Vagina (tissue), 2 donors: Measurements from ENCODE around the gene RPTOR. TPM values are rescaled to one million over a fixed set of nuclear protein-coding genes. Genes with fewer than 3 reads are reported as not detected.

Experiments
- DNase-seq, 2 donors: peaks; one replicate each; pipeline ENCODE4 v3.0.0-alpha.2; 2017; ENCODE audit errors: extremely low spot score in 2 of 2
- H3K27ac ChIP-seq: fragments of 200-600 bp; sonication (generic); one replicate; pipeline ENCODE4 v1.5.1; 2019
- H3K27me3 ChIP-seq: fragments of 200-600 bp; sonication (generic); one replicate; pipeline ENCODE4 v1.5.1; 2019
- H3K36me3 ChIP-seq, 2 donors: fragments of 200-600 bp; sonication (generic); one replicate each; pipeline ENCODE4 v1.5.1; 2017 to 2019
- H3K4me1 ChIP-seq: fragments of 200-600 bp; sonication (generic); one replicate; pipeline ENCODE4 v1.5.1; 2019
- H3K4me3 ChIP-seq, 2 donors: fragments of 200-600 bp; sonication (generic); 1 replicate in 1 of 2; 2 replicates in 1 of 2; pipeline ENCODE4 v1.5.1; 2016 to 2019
- H3K9me3 ChIP-seq: fragments of 200-600 bp; sonication (generic); one replicate; pipeline ENCODE4 v1.5.1; 2019
- POLR2A ChIP-seq, 2 donors: fragments of 450-650 bp; IDR thresholded peaks; one replicate each; pipeline ENCODE4 v1.6.1; 2017; ENCODE audit warnings: antibody characterized with exemption in 2 of 2, mild to moderate bottlenecking in 2 of 2, moderate library complexity in 2 of 2
- POLR2AphosphoS5 ChIP-seq, 2 donors: sonication (generic); formaldehyde crosslinking; IDR thresholded peaks; one replicate each; pipeline ENCODE4 v1.9.0; 2017; ENCODE audit warnings: antibody characterized with exemption in 2 of 2, mild to moderate bottlenecking in 2 of 2, low read depth in 1 of 2; ENCODE audit not compliant: insufficient read depth in 1 of 2
- intact Hi-C: fragments of 100-400 bp; cut with DNase I; formaldehyde crosslinking; loops from one replicate; pipeline ENCODE4 v1.15.1; 2023
- total RNA-seq: library from RNA; depleted of rRNA; stranded (reverse); fragments of >200 nt; gene quantifications from one replicate; pipeline ENCODE4 v1.2.3, GENCODE V29; 2016
- TF ChIP-seq, protein P1 (sequence below), 3 experiments: fragments of 450-650 bp in 2 of 3; fragments of 200-600 bp in 1 of 3; sonication (generic) in 1 of 3; IDR thresholded peaks; one replicate each; pipeline ENCODE4 v1.5.1; 2017 to 2019; ENCODE audit warnings: antibody characterized with exemption in 3 of 3, mild to moderate bottlenecking in 2 of 3, moderate library complexity in 2 of 3

The RPTOR gene
- total RNA-seq, 1 donor from 2014 or later: 38.3 TPM

DNA sequence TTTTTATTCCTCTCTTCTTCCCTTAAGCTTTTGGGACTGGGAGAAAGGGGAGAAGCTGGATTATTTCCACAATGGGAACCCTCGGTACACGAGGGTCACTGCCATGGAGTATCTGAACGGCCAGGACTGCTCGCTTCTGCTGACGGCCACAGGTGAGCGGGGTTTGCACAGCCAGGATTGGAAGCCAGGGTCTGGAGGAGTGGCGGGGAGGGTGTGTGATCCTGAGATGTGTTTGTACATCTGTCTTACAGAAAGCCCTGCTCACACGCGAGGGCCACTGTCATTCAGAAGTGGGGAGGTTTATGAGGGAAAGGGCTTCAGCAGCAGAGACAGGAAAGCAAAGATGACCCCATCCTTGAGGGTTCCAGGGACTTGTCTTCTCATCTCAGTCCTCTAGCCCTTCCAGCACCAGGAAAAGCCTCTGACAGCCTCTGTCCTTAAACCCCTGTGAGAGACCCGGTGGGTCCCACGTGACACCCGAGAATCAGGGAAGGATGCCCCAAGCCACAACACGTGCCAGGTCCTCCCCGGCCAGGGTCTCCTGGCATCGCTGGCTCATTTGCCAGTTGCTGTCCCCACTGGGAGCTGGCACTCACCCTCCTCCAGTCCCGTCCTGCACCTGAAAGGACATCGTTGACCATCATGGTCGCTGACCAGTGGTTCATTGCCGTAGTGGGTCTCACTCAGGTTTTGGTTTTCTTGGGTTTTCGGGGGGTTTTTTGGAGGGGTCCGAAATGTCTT is 402.7 kb downstream of the RPTOR start:
- Histone ChIP-seq H3K27me3 (no peaks in the 10 kb centered on the region), H3K27ac (no peak overlapping the region), H3K4me3 (no peak overlapping the region), H3K9me3 (no peaks in the 10 kb centered on the region), H3K4me1 (peaks cover 15% of the 10 kb centered on the region), H3K36me3 (peaks cover 0 to 37% of the 10 kb centered on the region in 2 donors)
- TF ChIP-seq POLR2AphosphoS5 (IDR thresholded peaks at IDR 0.05; ENCODE audit: insufficient read depth in 1 of 2, low read depth in 1 of 2) (no peak), POLR2A (IDR thresholded peaks at IDR 0.05) (no peak)
- TF ChIP-seq, protein P1, sequence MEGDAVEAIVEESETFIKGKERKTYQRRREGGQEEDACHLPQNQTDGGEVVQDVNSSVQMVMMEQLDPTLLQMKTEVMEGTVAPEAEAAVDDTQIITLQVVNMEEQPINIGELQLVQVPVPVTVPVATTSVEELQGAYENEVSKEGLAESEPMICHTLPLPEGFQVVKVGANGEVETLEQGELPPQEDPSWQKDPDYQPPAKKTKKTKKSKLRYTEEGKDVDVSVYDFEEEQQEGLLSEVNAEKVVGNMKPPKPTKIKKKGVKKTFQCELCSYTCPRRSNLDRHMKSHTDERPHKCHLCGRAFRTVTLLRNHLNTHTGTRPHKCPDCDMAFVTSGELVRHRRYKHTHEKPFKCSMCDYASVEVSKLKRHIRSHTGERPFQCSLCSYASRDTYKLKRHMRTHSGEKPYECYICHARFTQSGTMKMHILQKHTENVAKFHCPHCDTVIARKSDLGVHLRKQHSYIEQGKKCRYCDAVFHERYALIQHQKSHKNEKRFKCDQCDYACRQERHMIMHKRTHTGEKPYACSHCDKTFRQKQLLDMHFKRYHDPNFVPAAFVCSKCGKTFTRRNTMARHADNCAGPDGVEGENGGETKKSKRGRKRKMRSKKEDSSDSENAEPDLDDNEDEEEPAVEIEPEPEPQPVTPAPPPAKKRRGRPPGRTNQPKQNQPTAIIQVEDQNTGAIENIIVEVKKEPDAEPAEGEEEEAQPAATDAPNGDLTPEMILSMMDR (IDR thresholded peaks at IDR 0.05): no peak
- DNase-seq: no peak
- intact Hi-C loops: no loop called here

DNA sequence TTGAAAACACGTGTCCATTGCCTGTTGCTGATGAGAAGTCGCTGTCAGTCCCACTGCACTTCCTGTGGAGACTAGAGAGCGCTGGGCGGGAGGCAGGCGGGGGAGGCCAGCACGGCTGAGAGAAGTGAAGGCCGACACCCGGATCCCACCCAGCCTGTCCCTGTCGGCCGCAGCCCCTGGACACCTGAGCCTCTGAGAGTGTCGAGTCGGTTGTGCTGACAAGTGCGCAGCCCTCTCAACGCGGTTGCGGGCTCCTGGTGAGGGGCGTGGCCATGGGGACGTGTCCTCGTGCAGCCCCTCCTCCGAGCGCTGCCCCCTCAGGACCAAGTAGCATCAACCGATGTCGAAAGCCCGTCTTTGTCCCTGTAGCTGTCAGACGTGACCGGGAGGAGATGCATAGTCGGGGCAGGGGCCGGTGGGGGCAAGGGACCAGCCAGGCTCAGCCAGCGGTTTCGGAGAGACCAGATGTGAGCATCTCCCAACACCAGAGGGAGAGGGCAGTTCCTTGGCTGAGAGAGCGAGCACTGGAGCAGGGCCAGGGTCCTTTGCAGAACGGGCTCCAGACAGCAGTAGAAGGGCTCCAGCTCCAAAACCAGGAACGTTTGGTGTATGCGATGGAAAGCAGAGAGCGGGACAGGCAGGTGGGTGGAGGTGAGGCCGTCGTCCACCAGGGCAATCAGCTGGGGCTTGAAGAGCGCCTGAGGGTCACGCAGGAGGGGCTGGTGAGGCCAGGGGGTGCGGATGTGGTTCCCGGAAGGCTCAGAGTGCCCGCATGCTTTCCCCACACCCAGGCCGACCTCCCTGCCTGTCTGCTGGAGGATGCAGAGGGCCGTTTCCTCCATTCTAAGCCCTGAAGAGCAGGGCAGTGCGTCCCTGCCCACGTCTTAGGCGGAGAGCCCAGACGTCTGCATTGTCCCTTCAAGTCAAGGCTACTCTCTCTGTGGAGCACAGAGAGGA is 403.7 kb downstream of the RPTOR start:
- peaks cover 6% of the 10 kb centered on the region for H3K4me1 ChIP-seq
- no peak for DNase-seq
- intact Hi-C loops: no loop called here
- no peaks in the 10 kb centered on the region for H3K9me3 ChIP-seq
- peaks cover 0 to 37% of the 10 kb centered on the region in 2 donors for H3K36me3 ChIP-seq
- no peaks in the 10 kb centered on the region for H3K27me3 ChIP-seq
- H3K27ac ChIP-seq: no peak overlapping the region
- no peak overlapping the region for H3K4me3 ChIP-seq
- TF ChIP-seq POLR2AphosphoS5 (IDR thresholded peaks at IDR 0.05; ENCODE audit: insufficient read depth in 1 of 2, low read depth in 1 of 2) (no peak), POLR2A (IDR thresholded peaks at IDR 0.05) (no peak)
- TF ChIP-seq, protein P1 (IDR thresholded peaks at IDR 0.05): no peak

DNA sequence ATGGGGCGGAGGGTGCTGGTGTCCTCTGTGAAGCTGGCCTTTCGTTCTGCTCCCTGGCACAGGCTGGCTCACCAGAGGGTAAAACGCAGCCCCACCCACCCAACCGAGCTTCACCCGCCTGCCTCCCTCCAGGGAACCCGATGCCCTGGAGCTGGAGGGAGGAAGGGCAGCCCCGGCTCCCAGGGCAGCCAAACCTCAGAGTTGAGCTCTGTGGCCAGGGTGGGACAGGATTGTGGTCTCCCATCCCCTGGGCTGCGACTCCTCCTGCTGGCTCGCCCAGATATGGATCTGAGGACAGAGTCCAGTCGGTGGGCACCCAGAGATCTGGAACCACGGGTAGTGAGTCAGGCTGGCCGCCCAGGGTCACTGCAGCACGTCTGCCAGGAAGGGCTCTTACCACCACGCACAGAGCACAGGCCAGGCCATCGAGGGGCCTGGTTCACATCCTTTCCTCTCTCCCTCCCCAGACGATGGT is 404.4 kb downstream of the RPTOR start:
- intact Hi-C loops: no loop called here
- DNase-seq: no peak
- no peak for TF ChIP-seq POLR2AphosphoS5 (IDR thresholded peaks at IDR 0.05; ENCODE audit: insufficient read depth in 1 of 2, low read depth in 1 of 2)
- TF ChIP-seq POLR2A (IDR thresholded peaks at IDR 0.05): no peak
- TF ChIP-seq, protein P1 (IDR thresholded peaks at IDR 0.05): no peak
- Histone ChIP-seq H3K9me3 (no peaks in the 10 kb centered on the region), H3K4me3 (no peak overlapping the region), H3K36me3 (peaks cover 0 to 37% of the 10 kb centered on the region in 2 donors), H3K27ac (no peak overlapping the region), H3K27me3 (no peaks in the 10 kb centered on the region), H3K4me1 (peaks cover 4% of the 10 kb centered on the region)

DNA sequence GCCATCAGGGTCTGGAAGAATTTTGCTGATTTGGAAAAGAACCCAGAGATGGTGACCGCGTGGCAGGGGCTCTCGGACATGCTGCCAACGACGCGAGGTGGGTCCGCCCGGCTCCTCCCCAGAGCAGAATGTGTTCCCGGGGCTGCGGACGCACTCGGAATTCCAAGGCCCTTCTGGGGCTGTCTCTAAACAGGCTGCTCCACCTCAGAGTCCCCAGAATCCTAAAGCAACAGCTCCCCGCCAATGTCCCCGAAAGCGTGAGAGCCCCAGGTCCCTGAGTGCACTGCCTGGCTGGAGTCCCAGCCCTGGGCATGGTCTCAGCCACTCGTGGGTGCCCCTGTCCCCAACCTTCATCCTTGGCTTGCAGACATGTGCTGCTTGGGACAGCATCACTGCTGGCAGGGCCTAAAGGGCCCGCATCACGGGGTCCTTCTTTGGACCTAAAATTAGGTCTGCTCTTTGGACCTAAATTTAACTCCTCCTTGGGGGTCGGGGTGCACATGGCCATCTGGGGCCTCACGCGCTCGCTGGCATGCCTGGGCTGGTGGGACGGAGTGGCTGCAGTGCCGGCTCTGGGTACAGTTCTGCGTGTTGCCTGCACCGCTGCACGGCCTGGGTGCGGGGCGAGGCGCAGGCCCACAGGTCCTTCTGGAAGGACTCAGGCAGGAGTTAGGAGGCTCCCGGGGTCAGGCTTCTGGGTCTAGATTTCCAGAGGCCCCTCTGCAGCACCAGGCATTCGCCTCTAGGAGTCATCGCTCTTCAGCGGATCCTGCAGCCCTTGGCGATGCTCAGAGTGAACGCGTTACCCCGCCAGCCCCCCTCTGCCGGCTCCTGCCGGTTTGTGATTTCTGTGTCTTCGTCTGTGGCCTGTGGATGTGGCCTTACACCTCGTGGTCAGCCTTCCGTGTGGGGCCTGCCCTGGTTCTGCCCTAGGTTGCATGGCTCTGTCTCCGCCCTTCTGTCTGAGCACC is 405.1 kb downstream of the RPTOR start:
- no peaks in the 10 kb centered on the region for H3K9me3 ChIP-seq
- DNase-seq: no peak
- intact Hi-C loops: no loop called here
- no peaks in the 10 kb centered on the region for H3K27me3 ChIP-seq
- no peak overlapping the region for H3K4me3 ChIP-seq
- H3K4me1 ChIP-seq: no peaks in the 10 kb centered on the region
- H3K27ac ChIP-seq: no peak overlapping the region
- H3K36me3 ChIP-seq: peaks cover 0 to 37% of the 10 kb centered on the region in 2 donors
- TF ChIP-seq POLR2A (IDR thresholded peaks at IDR 0.05) (no peak), POLR2AphosphoS5 (IDR thresholded peaks at IDR 0.05; ENCODE audit: insufficient read depth in 1 of 2, low read depth in 1 of 2) (no peak)
- TF ChIP-seq, protein P1 (IDR thresholded peaks at IDR 0.05): no peak
